Measurements from ENCODE around the gene DNAH9.

DNAH9 gene

DNA sequence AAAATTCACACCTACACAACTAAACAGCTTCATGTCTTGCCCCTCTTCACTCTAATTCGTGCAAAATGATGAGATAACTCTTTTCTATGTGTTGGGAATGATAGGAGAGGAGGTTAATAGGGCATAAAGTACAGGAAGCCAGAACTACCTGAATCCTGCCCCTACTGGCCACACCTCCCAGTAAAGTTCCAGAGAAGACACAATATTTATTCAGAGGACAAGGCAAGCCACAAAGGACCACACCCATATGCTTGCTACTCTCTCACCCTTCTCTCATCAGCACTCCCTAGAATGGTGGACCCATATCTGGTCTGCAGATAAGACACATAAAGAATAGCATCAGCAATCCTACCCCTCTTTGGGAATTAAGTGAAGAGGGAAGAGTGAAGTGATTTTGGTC lies 324.4 kb downstream of the DNAH9 start:
- in situ Hi-C loops (cut with HindIII; ENCODE audit: low pct_ligation_motif_present, low sequenced_read_pairs) = no loop called here
- no peak for DNase-seq
- Histone ChIP-seq H3K36me3 (replicated peaks) (no peaks in the 10 kb centered on the region), H3K27me3 (replicated peaks) (no peaks in the 10 kb centered on the region), H3K4me3 (ENCODE audit: low read depth, low read length) (no peak overlapping the region), H3K27ac (no peak overlapping the region)
- TF ChIP-seq, protein P1, sequence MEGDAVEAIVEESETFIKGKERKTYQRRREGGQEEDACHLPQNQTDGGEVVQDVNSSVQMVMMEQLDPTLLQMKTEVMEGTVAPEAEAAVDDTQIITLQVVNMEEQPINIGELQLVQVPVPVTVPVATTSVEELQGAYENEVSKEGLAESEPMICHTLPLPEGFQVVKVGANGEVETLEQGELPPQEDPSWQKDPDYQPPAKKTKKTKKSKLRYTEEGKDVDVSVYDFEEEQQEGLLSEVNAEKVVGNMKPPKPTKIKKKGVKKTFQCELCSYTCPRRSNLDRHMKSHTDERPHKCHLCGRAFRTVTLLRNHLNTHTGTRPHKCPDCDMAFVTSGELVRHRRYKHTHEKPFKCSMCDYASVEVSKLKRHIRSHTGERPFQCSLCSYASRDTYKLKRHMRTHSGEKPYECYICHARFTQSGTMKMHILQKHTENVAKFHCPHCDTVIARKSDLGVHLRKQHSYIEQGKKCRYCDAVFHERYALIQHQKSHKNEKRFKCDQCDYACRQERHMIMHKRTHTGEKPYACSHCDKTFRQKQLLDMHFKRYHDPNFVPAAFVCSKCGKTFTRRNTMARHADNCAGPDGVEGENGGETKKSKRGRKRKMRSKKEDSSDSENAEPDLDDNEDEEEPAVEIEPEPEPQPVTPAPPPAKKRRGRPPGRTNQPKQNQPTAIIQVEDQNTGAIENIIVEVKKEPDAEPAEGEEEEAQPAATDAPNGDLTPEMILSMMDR (IDR thresholded peaks at IDR 0.05; ENCODE audit: low read depth, low read length, missing control alignments) = no peak

DNA sequence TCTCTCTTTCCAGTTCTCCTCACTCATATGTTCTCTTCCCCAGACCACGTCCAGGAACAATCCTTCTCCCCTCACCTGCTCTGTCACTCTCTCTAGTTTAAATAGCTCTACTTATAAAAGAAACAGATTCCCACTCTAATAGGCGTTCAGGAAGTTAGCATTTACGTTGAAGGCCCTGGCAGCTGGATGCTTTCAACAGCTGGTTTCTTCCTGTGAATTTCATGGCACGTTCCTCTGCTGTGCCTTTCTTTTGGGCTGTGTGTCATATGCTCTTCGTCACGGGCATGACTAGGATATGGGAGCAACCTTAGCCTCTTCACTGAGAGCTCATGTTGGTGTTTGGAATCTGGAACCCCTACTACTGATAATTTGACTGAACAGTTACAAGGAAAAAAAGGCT lies 325.8 kb downstream of the DNAH9 start:
- H3K27ac ChIP-seq = no peak overlapping the region
- no peaks in the 10 kb centered on the region for H3K36me3 ChIP-seq (replicated peaks)
- TF ChIP-seq, protein P1 (IDR thresholded peaks at IDR 0.05; ENCODE audit: low read depth, low read length, missing control alignments) = no peak
- H3K4me3 ChIP-seq (ENCODE audit: low read depth, low read length) = no peak overlapping the region
- no peaks in the 10 kb centered on the region for H3K27me3 ChIP-seq (replicated peaks)
- in situ Hi-C loops (cut with HindIII; ENCODE audit: low pct_ligation_motif_present, low sequenced_read_pairs) = no loop called here
- DNase-seq = no peak

DNA sequence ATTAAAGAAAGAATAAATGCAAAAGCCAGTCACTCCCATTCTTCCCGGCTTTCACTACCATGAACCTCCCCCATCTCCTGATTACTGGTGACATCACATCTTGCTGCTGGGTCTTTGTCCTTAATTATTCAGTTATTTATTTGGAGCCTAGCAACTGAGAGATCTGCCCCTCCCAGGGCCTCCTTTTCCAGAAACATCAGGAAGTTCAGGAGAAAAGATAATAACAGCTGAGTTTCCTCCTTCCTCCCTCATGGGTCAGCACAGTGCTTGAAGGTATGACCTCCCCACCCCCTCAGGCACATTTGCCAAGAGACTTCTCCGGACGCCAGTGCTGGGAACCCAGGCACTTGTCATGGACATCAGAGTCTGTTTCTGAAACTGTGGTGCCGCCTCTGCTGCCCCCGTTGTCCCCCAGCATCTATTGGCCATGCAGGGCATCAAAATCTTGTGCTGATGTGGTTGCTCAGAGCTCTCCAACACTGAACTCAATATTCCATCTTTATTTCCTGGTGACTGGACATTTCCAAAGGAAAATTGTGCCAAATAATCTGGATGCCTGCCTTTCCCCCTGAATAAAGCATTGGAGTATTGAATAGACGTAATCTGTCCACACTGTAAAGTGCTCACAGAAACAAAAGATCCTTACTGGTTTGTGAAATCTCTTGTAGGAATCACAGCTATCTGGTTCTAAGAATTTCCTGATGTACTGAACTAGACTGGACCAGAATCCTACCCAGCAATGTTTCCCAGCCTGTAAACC lies 327.2 kb downstream of the DNAH9 start:
- in situ Hi-C loops (cut with HindIII; ENCODE audit: low pct_ligation_motif_present, low sequenced_read_pairs) = no loop called here
- Histone ChIP-seq H3K36me3 (replicated peaks) (no peaks in the 10 kb centered on the region), H3K27ac (no peak overlapping the region), H3K4me3 (ENCODE audit: low read depth, low read length) (no peak overlapping the region), H3K27me3 (replicated peaks) (no peaks in the 10 kb centered on the region)
- no peak for DNase-seq
- TF ChIP-seq, protein P1 (IDR thresholded peaks at IDR 0.05; ENCODE audit: low read depth, low read length, missing control alignments) = no peak

DNA sequence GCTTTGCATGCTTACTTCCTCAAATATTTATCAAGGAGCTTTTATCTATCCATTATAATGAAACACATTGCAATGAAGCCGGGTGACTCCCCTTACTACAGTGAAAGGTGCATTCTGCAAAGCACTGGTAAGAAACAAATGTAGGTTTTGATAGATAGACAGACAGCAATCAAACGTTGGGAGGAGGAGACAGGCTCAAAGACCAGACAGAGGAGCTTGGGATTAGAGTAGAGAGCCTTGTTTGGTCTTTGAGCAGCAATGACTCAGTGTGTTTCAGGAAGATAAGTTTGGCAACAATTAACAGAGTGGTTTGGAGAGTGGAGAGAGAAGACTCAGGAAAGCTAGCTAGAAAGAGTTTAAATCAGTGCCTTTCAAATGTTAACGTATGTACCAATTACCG lies 330.2 kb downstream of the DNAH9 start:
- Histone ChIP-seq H3K27ac (no peak overlapping the region), H3K36me3 (replicated peaks) (no peaks in the 10 kb centered on the region), H3K27me3 (replicated peaks) (no peaks in the 10 kb centered on the region), H3K4me3 (ENCODE audit: low read depth, low read length) (no peak overlapping the region)
- TF ChIP-seq, protein P1 (IDR thresholded peaks at IDR 0.05; ENCODE audit: low read depth, low read length, missing control alignments) = no peak
- DNase-seq = no peak
- in situ Hi-C loops (cut with HindIII; ENCODE audit: low pct_ligation_motif_present, low sequenced_read_pairs) = no loop called here

DNA sequence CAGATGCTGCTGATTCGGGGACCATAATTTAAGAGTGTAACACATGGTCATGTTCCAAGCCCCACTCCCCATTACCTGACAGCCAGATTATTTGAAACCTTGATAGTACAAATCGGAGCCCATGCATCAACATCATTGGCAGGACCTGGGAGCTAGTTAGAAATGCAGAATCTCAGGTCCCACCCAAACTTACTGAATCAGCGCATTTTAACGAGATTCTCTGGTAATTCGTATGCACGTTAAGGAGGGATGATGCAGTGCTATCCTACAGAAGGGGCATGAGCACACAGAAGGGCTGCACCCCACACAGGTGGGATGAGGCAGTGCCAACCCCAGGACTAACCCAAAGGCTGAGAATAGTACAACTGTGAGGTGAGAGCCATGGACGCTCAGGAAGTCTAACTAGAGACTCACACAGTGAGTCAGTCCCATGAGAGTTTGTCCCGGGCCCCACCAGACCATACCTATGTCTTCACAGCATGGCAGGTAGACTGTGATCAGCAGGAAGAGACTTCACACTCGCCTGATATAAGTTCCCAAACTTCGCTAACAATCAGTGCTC lies 334.1 kb downstream of the DNAH9 start:
- in situ Hi-C loops (cut with HindIII; ENCODE audit: low pct_ligation_motif_present, low sequenced_read_pairs) = no loop called here
- TF ChIP-seq, protein P1 (IDR thresholded peaks at IDR 0.05; ENCODE audit: low read depth, low read length, missing control alignments) = no peak

More for the DNA sequence above, 334.1 kb downstream of the DNAH9 start:
- Histone ChIP-seq H3K36me3 (replicated peaks) (no peaks in the 10 kb centered on the region), H3K27me3 (replicated peaks) (no peaks in the 10 kb centered on the region), H3K27ac (no peak overlapping the region), H3K4me3 (ENCODE audit: low read depth, low read length) (no peak overlapping the region)
- DNase-seq = no peak
